HepG2 (cell line): ENCODE data around the gene IL1RL2.

Experiments used
- CBFB ChIP-seq: sonication (generic); formaldehyde crosslinking; IDR thresholded peaks from 2 replicates; pipeline ENCODE4 v1.4.0; 2020; ENCODE audit warnings: missing genetic modification reagents
- CEBPB ChIP-seq: IDR thresholded peaks from 2 replicates; pipeline ENCODE4 v1.6.1; 2011; ENCODE audit warnings: low read depth, low read length, improper control_type of control experiment, borderline replicate concordance
- CTCF ChIP-seq: sonication (generic); formaldehyde crosslinking; IDR thresholded peaks from 2 replicates; pipeline ENCODE4 v1.5.0; 2020; ENCODE audit warnings: mild to moderate bottlenecking, missing genetic modification reagents, moderate library complexity
- DPF2 ChIP-seq: sonication (generic); formaldehyde crosslinking; IDR thresholded peaks from 2 replicates; pipeline ENCODE4 v1.4.0; 2020; ENCODE audit warnings: mild to moderate bottlenecking, low read depth, missing genetic modification reagents, borderline replicate concordance
- ETV5 ChIP-seq: IDR thresholded peaks from 2 replicates; pipeline ENCODE4 v1.6.1; 2018; ENCODE audit warnings: missing biosample characterization, missing genetic modification reagents, inconsistent platforms, borderline replicate concordance
- POLR2A ChIP-seq, 2 experiments: IDR thresholded peaks; 2 replicates each; pipeline ENCODE4 v1.6.1; 2011; ENCODE audit warnings: low read depth in 2 of 2, low read length in 2 of 2, mild to moderate bottlenecking in 1 of 2, moderate library complexity in 1 of 2; ENCODE audit not compliant: insufficient read depth in 1 of 2
- TSC22D2 ChIP-seq: sonication (generic); formaldehyde crosslinking; IDR thresholded peaks from 2 replicates; pipeline ENCODE4 v1.5.1; 2020; ENCODE audit warnings: missing genetic modification reagents, mild to moderate bottlenecking, borderline replicate concordance
- ZBTB33 ChIP-seq: sonication (generic); formaldehyde crosslinking; IDR thresholded peaks from 2 replicates; pipeline ENCODE4 v1.4.0; 2020; ENCODE audit warnings: missing genetic modification reagents
- ZNF567 ChIP-seq: sonication (generic); formaldehyde crosslinking; IDR thresholded peaks from 2 replicates; pipeline ENCODE4 v1.8.1; 2023; ENCODE audit warnings: mild to moderate bottlenecking, missing genetic modification reagents, borderline replicate concordance
- ZNF879 ChIP-seq: sonication (generic); formaldehyde crosslinking; IDR thresholded peaks from 2 replicates; pipeline ENCODE4 v1.8.1; 2023; ENCODE audit warnings: missing genetic modification reagents

GRCh38 chr2:102145107-102145506 lies 41.7 kb upstream of the IL1RL2 start:
- TF ChIP-seq ZBTB33 (CRISPR knock-in tag) (no peak), ETV5 (CRISPR knock-in tag) (no peak), CEBPB (no peak), ZNF879 (no peak), CTCF (CRISPR knock-in tag) (no peak), DPF2 (no peak), TSC22D2 (CRISPR knock-in tag) (no peak), ZNF567 (CRISPR knock-in tag) (no peak), CBFB (CRISPR knock-in tag) (no peak), POLR2A (IDR thresholded peaks at IDR 0.05; ENCODE audit: insufficient read depth in 1 of 2, low read depth in 2 of 2, low read length in 2 of 2) (no peak)
